WI38 (cell line): ENCODE results near the gene SAMD3.
"Not testable (repeated sequence)": the region's sequence is repeated elsewhere in the genome, so short reads cannot be mapped to it uniquely, and the experiment has no call there.

Experiments
- H3K4me3 ChIP-seq: 2 replicates; pipeline ENCODE4 v1.5.1; 2011; ENCODE audit warnings: low read depth, mild to moderate bottlenecking, control low read depth, low read length
- TF ChIP-seq, protein P1 (sequence below): IDR thresholded peaks from 2 replicates; pipeline ENCODE4 v1.5.1; 2012; ENCODE audit warnings: low read depth, mild to moderate bottlenecking, control low read depth, low read length

SAMD3 gene

DNA sequence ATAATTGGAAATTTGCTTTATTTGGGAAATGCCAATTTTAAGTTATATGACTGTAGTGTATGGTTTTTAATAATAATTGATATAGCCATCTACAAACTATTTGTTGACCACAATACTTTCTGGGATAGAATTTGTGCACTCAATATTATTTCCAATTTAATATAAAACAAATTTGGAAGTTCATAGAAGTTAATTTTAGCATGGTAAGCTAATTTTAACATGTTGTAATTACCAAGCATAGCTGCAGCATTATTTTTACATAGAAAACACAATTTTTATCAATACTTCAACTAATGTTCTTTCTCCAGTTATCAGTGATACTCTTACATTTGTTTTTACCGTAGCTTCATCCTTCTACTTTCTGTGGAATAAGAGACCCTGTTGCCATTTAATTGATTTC lies 103.5 kb downstream of the SAMD3 start:
- TF ChIP-seq, protein P1, sequence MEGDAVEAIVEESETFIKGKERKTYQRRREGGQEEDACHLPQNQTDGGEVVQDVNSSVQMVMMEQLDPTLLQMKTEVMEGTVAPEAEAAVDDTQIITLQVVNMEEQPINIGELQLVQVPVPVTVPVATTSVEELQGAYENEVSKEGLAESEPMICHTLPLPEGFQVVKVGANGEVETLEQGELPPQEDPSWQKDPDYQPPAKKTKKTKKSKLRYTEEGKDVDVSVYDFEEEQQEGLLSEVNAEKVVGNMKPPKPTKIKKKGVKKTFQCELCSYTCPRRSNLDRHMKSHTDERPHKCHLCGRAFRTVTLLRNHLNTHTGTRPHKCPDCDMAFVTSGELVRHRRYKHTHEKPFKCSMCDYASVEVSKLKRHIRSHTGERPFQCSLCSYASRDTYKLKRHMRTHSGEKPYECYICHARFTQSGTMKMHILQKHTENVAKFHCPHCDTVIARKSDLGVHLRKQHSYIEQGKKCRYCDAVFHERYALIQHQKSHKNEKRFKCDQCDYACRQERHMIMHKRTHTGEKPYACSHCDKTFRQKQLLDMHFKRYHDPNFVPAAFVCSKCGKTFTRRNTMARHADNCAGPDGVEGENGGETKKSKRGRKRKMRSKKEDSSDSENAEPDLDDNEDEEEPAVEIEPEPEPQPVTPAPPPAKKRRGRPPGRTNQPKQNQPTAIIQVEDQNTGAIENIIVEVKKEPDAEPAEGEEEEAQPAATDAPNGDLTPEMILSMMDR = no peak
- H3K4me3 ChIP-seq = no peak overlapping the region

DNA sequence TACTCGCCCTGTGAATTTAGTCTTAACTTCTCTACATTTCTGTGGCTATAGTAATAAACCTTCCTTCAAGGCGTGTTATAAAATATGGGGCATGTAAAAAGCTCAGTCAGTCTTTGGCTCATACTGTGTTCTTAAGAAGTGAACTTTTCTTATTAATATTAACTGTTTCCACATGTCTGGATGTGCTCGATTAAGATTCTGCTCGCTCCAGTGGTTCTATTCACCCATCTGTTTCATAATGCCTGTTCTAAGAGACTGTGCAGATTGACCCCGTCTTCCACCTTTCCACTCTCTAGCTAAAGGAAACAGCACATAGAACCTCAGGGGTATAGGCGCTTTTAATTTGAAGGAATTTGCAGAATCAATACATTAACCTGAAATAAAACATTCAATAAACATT lies 104.5 kb downstream of the SAMD3 start:
- H3K4me3 ChIP-seq = no peak overlapping the region
- TF ChIP-seq, protein P1 = no peak

DNA sequence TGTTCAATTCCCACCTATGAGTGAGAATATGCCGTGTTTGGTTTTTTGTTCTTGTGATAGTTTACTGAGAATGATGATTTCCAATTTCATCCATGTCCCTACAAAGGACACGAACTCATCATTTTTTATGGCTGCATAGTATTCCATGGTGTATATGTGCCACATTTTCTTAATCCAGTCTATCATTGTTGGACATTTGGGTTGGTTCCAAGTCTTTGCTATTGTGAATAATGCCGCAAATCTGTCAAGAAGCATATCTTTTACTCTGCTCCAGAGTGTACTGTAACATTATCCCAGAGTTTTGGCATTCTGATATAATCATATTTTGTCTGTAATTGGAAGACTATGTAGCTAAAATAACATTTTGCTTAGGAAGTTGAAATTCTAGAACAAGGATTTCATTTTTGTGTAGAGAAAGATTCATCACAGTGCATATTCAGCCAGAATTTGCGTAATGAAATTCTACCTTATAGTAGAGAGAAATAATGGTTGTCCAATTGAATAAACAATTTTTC lies 105.5 kb downstream of the SAMD3 start:
- H3K4me3 ChIP-seq = not testable (repeated sequence)

DNA sequence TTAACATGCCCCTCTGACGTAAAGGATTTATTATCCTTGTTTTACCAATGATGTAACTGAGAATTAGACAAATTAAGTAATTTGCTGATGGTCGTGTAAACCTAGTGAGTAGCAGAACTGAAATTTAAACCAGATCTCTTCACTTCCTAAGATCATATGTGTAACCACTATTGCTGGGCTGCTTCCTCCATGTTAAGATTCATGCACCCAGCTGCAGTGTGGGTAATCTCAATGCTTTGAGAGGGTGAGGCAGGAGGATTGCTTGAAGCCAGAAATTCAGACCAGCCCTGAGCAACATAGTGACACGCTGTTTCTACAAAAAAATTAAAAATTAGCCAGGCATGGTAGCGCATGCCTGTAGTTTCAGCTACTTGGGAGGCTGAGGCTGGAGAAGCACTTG lies 106.5 kb downstream of the SAMD3 start:
- TF ChIP-seq, protein P1 = no peak
- H3K4me3 ChIP-seq = no peak overlapping the region

DNA sequence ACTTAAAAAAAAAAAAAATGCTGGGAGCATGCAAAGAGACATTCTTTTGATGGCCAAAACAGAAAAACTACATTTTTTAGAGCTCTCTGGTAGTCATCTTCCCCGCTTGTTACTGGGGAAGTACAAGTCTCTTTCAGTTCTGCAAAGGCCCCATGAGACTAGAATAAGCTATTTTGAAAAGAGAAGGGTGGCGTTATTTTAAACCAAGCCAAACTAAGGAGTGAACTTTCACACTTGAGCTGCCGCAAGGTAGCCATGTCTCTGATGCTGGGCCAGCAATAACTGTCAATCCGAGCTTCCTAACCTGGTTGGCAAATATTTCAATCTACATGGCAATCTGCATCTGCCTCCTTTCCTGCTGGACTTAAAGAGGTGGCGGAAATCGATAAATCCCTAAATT lies 107.7 kb downstream of the SAMD3 start:
- TF ChIP-seq, protein P1 = no peak

DNA sequence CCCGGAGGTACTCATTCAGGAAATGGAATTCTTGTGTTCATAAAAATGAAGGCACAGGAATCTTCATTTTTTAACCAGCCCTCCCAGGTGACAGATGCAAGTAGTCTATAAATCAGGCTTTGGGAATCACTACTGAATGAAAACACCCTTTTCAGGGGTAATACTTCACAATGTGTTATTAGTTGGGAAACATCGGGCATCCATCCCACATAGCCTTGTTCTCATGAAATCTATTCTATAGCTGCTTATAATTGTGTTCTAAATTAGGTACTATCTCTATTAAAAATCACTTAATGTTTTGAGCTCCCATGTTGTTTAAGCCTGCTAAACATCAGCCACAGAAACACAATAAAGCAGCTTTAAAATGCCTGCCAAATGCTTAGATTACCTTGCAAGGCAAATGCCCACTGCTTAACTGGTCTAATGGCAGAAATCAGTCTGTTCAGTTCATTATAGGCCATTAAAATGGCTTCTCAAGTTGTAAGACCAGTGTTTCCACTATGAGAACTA lies 109.5 kb downstream of the SAMD3 start:
- TF ChIP-seq, protein P1 = no peak
- H3K4me3 ChIP-seq = no peak overlapping the region

More for the DNA sequence above, 107.7 kb downstream of the SAMD3 start:
- no peak overlapping the region for H3K4me3 ChIP-seq

DNA sequence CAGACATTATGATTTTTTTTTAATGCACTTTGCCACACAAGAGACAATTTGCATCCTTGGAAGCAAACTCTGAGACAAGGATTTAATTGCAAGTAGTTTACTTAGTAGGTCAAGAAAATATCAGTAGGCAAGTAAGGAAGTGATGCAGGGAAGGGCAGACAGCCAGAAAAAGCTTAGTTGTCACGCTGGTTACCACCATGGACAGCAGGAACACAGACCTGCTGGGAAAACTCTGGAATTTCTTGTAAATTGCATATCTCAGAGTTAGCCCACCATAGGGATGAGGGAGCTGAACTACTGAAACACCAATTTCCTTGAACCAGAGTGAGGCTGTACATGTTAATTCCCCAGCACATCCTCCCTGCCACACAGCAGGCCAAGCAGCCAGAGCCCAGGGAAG lies 111.7 kb downstream of the SAMD3 start:
- TF ChIP-seq, protein P1 = no peak

DNA sequence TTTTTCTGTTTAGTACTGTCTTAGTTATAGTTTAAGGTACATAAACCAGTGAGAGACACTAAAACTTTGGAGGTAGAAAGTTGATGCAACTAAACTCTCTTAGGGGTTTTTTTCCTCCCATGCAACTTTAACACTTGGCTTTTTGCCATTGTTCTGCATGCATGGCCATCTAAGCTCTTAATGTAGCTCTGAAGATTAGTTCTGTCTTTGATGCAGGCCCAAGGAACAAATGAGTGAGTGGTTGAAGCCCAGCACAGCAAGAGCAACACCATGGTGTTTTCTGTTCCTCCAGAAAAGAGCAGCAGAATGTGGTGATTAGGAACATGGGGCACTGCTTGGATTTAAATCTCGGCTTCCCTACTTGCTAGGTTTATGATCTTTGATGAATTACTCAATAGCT lies 115.0 kb downstream of the SAMD3 start:
- H3K4me3 ChIP-seq = no peak overlapping the region
- TF ChIP-seq, protein P1 = no peak

More for the DNA sequence above, 111.7 kb downstream of the SAMD3 start:
- no peak overlapping the region for H3K4me3 ChIP-seq
